Naive thymus-derived CD4-positive, alpha-beta T cell (primary cell): ENCODE results near the gene PDE6C. TPM values are rescaled to one million over a fixed set of nuclear protein-coding genes. Genes with fewer than 3 reads are reported as not detected.

Experiments used
- ATAC-seq: fragments of 150-1000 bp; cut with Tn5 transposase; 2 replicates; pipeline ENCODE4 v1.10.0; 2021; ENCODE audit warnings: mild to moderate bottlenecking, moderate library complexity
- CTCF ChIA-PET: fragments of 350-600 bp; sonication (Branson Sonifier 250); formaldehyde crosslinking; loops from one replicate; lab custom pipeline; 2021; ENCODE audit warnings: antibody characterized with exemption; lab: Charles Lee
- POLR2A ChIA-PET: fragments of 350-600 bp; sonication (Branson Sonifier 250); formaldehyde crosslinking; loops from one replicate; lab custom pipeline; 2021; ENCODE audit warnings: antibody characterized with exemption, inconsistent platforms; lab: Charles Lee
- DNase-seq, 9 donors: peaks; one replicate each; pipeline versions ENCODE4 v3.0.0 to v3.0.0-alpha.2; 2020 to 2022; ENCODE audit warnings: mixed read lengths in 1 of 9
- H3K27ac ChIP-seq: one replicate; pipeline ENCODE4 v1.7.0; 2013; ENCODE audit warnings: mild to moderate bottlenecking, low read depth, low read length, moderate library complexity
- H3K27me3 ChIP-seq, 2 donors: one replicate each; pipeline ENCODE4 v1.7.0; 2013; ENCODE audit warnings: low read length in 2 of 2, mild to moderate bottlenecking in 2 of 2, moderate library complexity in 2 of 2; ENCODE audit not compliant: control insufficient read depth in 2 of 2, insufficient read depth in 2 of 2
- H3K36me3 ChIP-seq, 3 experiments: 1 replicate in 2 of 3; 2 replicates in 1 of 3; pipeline ENCODE4 v1.7.0; 2013; ENCODE audit warnings: low read length in 3 of 3, mild to moderate bottlenecking in 3 of 3, moderate library complexity in 1 of 3; ENCODE audit not compliant: insufficient read depth in 3 of 3, control insufficient read depth in 2 of 3
- H3K4me1 ChIP-seq, 2 donors: one replicate each; pipeline ENCODE4 v1.7.0; 2013; ENCODE audit warnings: low read length in 2 of 2, mild to moderate bottlenecking in 2 of 2, moderate library complexity in 1 of 2; ENCODE audit not compliant: control insufficient read depth in 2 of 2, insufficient read depth in 2 of 2
- H3K4me3 ChIP-seq: 2 replicates; pipeline ENCODE4 v1.7.0; 2013; ENCODE audit warnings: mild to moderate bottlenecking, low read length
- H3K9me3 ChIP-seq, 3 experiments: 1 replicate in 2 of 3; 2 replicates in 1 of 3; pipeline ENCODE4 v1.7.0; 2013; ENCODE audit warnings: low read length in 3 of 3; ENCODE audit not compliant: control insufficient read depth in 2 of 3
- H3K27ac Mint-ChIP-seq, 9 donors: one replicate each; pipeline ENCODE4 v1.8.0; 2020 to 2022; ENCODE audit warnings: mixed read lengths in 9 of 9, mild to moderate bottlenecking in 8 of 9, moderate library complexity in 5 of 9, inconsistent platforms in 2 of 9
- H3K27me3 Mint-ChIP-seq, 5 donors: one replicate each; pipeline ENCODE4 v1.8.0; 2021 to 2022; ENCODE audit warnings: mixed read lengths in 5 of 5, mild to moderate bottlenecking in 1 of 5
- H3K36me3 Mint-ChIP-seq, 5 donors: one replicate each; pipeline ENCODE4 v1.8.0; 2020 to 2022; ENCODE audit warnings: mixed read lengths in 5 of 5, mild to moderate bottlenecking in 3 of 5, inconsistent platforms in 1 of 5
- H3K4me1 Mint-ChIP-seq, 7 donors: one replicate each; pipeline ENCODE4 v1.8.0; 2020 to 2022; ENCODE audit warnings: mixed read lengths in 7 of 7, mild to moderate bottlenecking in 3 of 7, inconsistent platforms in 1 of 7
- H3K4me3 Mint-ChIP-seq, 10 donors: one replicate each; pipeline ENCODE4 v1.8.0; 2020 to 2022; ENCODE audit warnings: mild to moderate bottlenecking in 10 of 10, mixed read lengths in 10 of 10, moderate library complexity in 6 of 10, inconsistent platforms in 2 of 10
- H3K9me3 Mint-ChIP-seq, 11 donors: one replicate each; pipeline ENCODE4 v1.8.0; 2020 to 2022; ENCODE audit warnings: mixed read lengths in 11 of 11, mild to moderate bottlenecking in 4 of 11, inconsistent platforms in 1 of 11, moderate library complexity in 1 of 11
- intact Hi-C, 2 donors: fragments of 100-400 bp; cut with micrococcal nuclease; formaldehyde crosslinking; loops; one replicate each; pipeline ENCODE4 v1.15.1; 2023
- polyA plus RNA-seq, 2 donors: library from polyadenylated mRNA; unstranded; fragments of 300-500 nt; fragmentation: Illumina TruSeq; gene quantifications; one replicate each; pipeline ENCODE4 v1.2.3, GENCODE V29; 2021
- total RNA-seq, 6 experiments: library from RNA in 5 of 6; stranded (reverse) in 5 of 6; gene quantifications; 1 replicate in 5 of 6; 2 replicates in 1 of 6; pipeline ENCODE4 v1.2.3 and lab custom pipeline; 2021 to 2026

PDE6C gene
- total and polyA plus RNA-seq, 7 experiments from 2014 or later: not detected

DNA sequence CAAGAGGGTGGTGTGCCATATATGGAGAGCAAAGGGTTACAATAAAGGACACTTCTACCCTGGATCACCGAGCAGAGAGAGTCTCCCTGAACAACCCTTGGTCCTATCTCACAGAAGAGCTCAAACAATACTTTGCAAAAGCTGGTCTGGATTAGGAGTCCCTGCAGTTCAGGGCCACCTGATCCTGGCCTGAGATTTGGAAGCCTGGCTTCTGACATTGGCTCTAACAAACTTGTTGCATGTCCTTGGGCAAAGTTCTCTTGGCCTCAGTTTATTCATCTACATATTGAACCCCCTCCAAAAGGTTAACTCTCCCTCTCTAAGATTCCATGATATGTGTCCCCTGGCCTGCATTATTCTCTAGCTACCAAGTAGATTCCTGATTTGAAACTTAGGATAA is 13.0 kb upstream of the PDE6C start:
- POLR2A ChIA-PET: no interaction called here
- CTCF ChIA-PET: no interaction called here
- Mint-ChIP-seq H3K9me3 (no peaks in the 10 kb centered on the region), H3K4me1 (peaks cover 0 to 12% (median 3%) of the 10 kb centered on the region in 7 donors), H3K4me3 (no peak overlapping the region), H3K36me3 (no peaks in the 10 kb centered on the region), H3K27me3 (peaks cover 33 to 50% (median 41%) of the 10 kb centered on the region in 5 donors), H3K27ac (no peak overlapping the region)
- no peak for DNase-seq
- Histone ChIP-seq H3K9me3 (no peaks in the 10 kb centered on the region), H3K4me1 (no peaks in the 10 kb centered on the region), H3K36me3 (no peaks in the 10 kb centered on the region), H3K27ac (no peak overlapping the region), H3K4me3 (no peak overlapping the region), H3K27me3 (no peaks in the 10 kb centered on the region)
- no peak for ATAC-seq
- intact Hi-C loops: no loop called here

DNA sequence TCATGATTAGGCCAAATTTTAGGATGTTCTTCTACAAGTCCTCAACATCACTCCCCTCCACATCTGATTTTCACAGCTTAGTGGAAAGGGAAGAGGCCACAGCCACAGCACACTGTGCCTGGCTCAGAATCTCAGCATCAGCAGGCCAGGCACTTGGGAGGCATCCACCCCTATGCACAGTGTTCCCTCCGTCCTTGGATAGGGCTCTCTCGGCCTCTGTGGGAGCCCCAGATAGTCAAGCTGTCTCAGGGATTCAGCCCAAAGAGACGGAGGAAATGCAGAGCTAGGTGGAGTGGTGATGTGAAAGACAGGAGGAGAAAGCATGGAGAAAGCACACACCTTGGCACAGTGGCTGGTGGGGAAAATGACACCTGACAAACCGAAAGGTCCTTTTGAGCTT is 12.6 kb upstream of the PDE6C start:
- H3K27ac ChIP-seq: no peak overlapping the region
- H3K9me3 Mint-ChIP-seq: no peaks in the 10 kb centered on the region
- no peak overlapping the region for H3K4me3 ChIP-seq
- H3K9me3 ChIP-seq: no peaks in the 10 kb centered on the region
- H3K4me1 ChIP-seq: no peaks in the 10 kb centered on the region
- no peak for DNase-seq
- H3K27me3 ChIP-seq: no peaks in the 10 kb centered on the region
- no peak for ATAC-seq
- ChIA-PET CTCF (no interaction called here), POLR2A (no interaction called here)
- no peaks in the 10 kb centered on the region for H3K36me3 ChIP-seq
- H3K27ac Mint-ChIP-seq: no peak overlapping the region
- peak overlapping the region in 1 of 10 donors; percentile 12 for H3K4me3 Mint-ChIP-seq
- intact Hi-C loops: no loop called here
- H3K4me1 Mint-ChIP-seq: peaks cover 0 to 12% (median 3%) of the 10 kb centered on the region in 7 donors
- no peaks in the 10 kb centered on the region for H3K36me3 Mint-ChIP-seq
- peaks cover 38 to 55% (median 43%) of the 10 kb centered on the region in 5 donors for H3K27me3 Mint-ChIP-seq

DNA sequence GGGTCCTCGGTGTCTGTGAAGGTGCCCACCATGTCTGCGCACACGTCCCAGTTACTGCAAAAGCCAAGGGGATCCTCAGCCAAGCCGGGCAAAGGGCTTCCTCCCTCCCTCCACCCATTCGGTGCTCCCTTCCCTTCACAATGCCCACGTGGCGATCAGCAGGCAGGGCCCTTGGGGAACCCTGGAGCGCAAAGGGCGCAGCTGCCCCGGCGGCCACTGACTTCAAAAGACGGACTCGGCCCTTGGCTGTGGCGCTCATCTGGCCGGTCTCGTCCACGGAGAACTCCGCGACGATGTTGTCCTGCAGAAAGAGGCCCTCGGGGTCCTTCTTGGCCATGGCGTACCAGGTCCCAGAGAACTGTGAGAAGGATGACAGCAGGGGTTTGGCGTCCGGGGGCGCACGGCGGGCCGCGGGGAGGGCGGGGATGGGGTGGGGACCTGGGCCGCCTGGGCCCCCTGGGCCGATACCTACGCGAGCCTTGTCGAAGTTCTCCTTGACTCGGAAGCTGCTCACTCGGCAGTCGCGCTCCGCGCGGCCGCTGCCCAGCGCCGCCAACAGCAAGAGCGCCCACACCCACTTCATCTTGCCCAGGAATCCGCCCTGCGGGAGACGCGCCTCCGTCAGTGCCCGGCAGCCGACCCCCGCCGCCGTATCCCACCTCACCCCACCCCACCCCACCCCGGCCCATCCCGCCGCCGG is 11.7 kb upstream of the PDE6C start:
- no peak overlapping the region for H3K27ac ChIP-seq
- H3K4me3 Mint-ChIP-seq: no peak overlapping the region
- intact Hi-C loops: no loop called here
- no peak overlapping the region for H3K27ac Mint-ChIP-seq
- CTCF ChIA-PET: no interaction called here
- peaks cover 0 to 12% (median 3%) of the 10 kb centered on the region in 7 donors for H3K4me1 Mint-ChIP-seq
- no peaks in the 10 kb centered on the region for H3K4me1 ChIP-seq
- DNase-seq: no peak
- no peak overlapping the region for H3K4me3 ChIP-seq
- no peaks in the 10 kb centered on the region for H3K36me3 ChIP-seq
- ATAC-seq: no peak
- H3K9me3 ChIP-seq: no peaks in the 10 kb centered on the region
- H3K27me3 ChIP-seq: no peaks in the 10 kb centered on the region
- no peaks in the 10 kb centered on the region for H3K36me3 Mint-ChIP-seq
- POLR2A ChIA-PET: no interaction called here
- H3K27me3 Mint-ChIP-seq: peaks cover 40 to 58% (median 49%) of the 10 kb centered on the region in 5 donors
- no peaks in the 10 kb centered on the region for H3K9me3 Mint-ChIP-seq

DNA sequence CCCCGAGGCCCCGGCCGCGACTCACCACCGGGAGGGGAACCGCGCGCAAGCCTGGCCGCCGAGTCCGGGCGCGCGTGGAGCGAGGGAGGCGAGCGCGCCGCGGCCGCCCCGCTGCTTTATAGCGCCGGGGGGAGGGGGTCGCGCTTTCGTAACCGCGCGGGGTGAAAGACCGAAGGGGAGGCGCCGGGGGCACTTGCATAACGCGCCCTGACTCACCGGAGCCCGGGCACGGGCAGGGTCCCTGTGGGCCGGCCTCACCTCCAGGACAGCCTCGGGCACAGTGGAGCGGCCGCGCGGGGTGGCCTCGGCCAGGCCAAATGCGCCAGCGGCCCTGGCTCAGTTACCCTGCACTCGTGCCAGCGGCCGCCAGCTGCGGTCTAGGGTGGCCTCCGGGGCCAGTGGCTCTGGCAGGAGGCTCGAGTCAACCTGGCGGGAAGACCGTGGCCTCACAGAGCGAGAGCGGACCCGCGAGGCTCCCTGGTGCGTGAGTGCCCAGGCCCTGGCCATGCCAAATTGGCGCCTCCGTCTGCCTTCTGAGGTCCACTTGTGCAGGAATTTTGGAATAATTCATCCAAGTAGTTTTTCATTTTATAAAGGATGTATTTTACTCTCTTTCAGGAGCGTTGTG is 11.1 kb upstream of the PDE6C start, which contains the start of gene RBP4:
RBP4 (minus strand) TSS at position 90 of the 628 bp plus-strand sequence. CDS start 207 bp downstream, outside the sequence.
- Histone ChIP-seq H3K27me3 (no peaks in the 10 kb centered on the region), H3K36me3 (no peaks in the 10 kb centered on the region), H3K4me3 (no peak within 1 kb of the TSS), H3K27ac (no peak within 1 kb of the TSS), H3K4me1 (no peaks in the 10 kb centered on the region), H3K9me3 (no peaks in the 10 kb centered on the region)
- Mint-ChIP-seq H3K9me3 (peaks cover 0 to 4% (median 0%) of the 10 kb centered on the region in 11 donors), H3K4me3 (peak within 1 kb of the TSS in 1 of 10 donors; percentile 27), H3K36me3 (no peaks in the 10 kb centered on the region), H3K27ac (no peak within 1 kb of the TSS), H3K4me1 (peaks cover 0 to 12% (median 3%) of the 10 kb centered on the region in 7 donors), H3K27me3 (peaks cover 40 to 64% (median 53%) of the 10 kb centered on the region in 5 donors)
- DNase-seq (no peak), ATAC-seq (no peak)
- CTCF ChIA-PET: no interaction called here
- intact Hi-C loops: no loop called here
- POLR2A ChIA-PET: no interaction called here

DNA sequence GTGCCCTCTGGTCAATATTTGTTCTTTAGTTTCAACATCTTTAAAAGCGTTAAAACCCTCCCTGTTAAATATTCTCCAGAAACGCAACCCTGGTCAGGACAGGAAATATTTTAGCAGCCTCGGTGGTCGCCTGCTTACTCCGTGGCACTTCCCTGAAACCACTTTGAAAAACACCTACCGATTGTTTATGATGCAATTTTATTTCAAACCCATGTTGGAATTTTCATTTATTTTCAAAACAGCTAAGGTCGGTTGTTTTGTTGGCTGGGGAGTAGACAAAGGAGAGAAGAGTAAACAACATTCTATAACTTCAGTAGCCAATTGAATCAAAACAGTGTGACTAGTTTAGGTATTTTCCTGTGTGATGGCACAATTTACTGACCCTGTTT is 10.6 kb upstream of the PDE6C start:
- ATAC-seq: no peak
- peaks cover 0 to 12% (median 3%) of the 10 kb centered on the region in 7 donors for H3K4me1 Mint-ChIP-seq
- H3K27me3 ChIP-seq: no peaks in the 10 kb centered on the region
- H3K4me3 ChIP-seq: no peak overlapping the region
- H3K27me3 Mint-ChIP-seq: peaks cover 40 to 69% (median 57%) of the 10 kb centered on the region in 5 donors
- no peaks in the 10 kb centered on the region for H3K4me1 ChIP-seq
- peak overlapping the region in 1 of 10 donors; percentile 27 for H3K4me3 Mint-ChIP-seq
- no peaks in the 10 kb centered on the region for H3K36me3 ChIP-seq
- no peak overlapping the region for H3K27ac Mint-ChIP-seq
- H3K9me3 Mint-ChIP-seq: peaks cover 0 to 9% (median 0%) of the 10 kb centered on the region in 11 donors
- POLR2A ChIA-PET: no interaction called here
- H3K9me3 ChIP-seq: no peaks in the 10 kb centered on the region
- intact Hi-C loops: no loop called here
- CTCF ChIA-PET: no interaction called here
- DNase-seq: no peak
- H3K27ac ChIP-seq: no peak overlapping the region
- H3K36me3 Mint-ChIP-seq: no peaks in the 10 kb centered on the region

DNA sequence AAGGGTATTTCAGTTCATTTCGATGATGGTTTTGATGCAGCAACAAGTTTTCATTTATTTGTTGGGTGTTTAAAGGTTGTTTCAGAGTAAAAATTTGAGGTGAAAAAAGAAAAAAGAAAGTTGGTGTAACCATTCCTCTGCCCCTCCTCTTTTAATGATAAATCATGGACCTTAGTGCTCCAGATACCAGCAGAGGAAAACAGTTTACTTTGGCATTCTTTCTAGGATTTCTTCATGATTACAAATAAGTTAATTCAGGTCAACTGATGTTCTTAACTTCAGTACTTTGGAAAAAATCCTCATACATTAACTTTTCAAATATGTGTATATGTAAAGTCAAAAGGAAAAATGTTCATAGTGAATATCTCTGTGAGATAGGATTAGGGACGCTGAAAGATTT is 9.3 kb upstream of the PDE6C start:
- Mint-ChIP-seq H3K27ac (no peak overlapping the region), H3K4me1 (peaks cover 0 to 12% (median 3%) of the 10 kb centered on the region in 7 donors), H3K27me3 (peaks cover 47 to 67% (median 59%) of the 10 kb centered on the region in 5 donors), H3K9me3 (peaks cover 0 to 21% (median 4%) of the 10 kb centered on the region in 11 donors), H3K36me3 (no peaks in the 10 kb centered on the region), H3K4me3 (no peak overlapping the region)
- Histone ChIP-seq H3K4me1 (no peaks in the 10 kb centered on the region), H3K36me3 (no peaks in the 10 kb centered on the region), H3K27me3 (no peaks in the 10 kb centered on the region), H3K27ac (no peak overlapping the region), H3K4me3 (no peak overlapping the region), H3K9me3 (no peaks in the 10 kb centered on the region)
- intact Hi-C loops: no loop called here
- DNase-seq: no peak
- POLR2A ChIA-PET: no interaction called here
- no peak for ATAC-seq
- CTCF ChIA-PET: no interaction called here
